ENCODE data around the gene NAT16. TPM values are rescaled to one million over a fixed set of nuclear protein-coding genes. Genes with fewer than 3 reads are reported as not detected.
A peak's percentile ranks its signal among the peaks of the same experiment; 100 is the strongest.

Gene NAT16
- total and polyA plus RNA-seq, 2 of the 13 experiments (the other 11 are each of a cell fraction or from before 2014, with no cell fraction given): 0.04 TPM; not detected in 1

DNA sequence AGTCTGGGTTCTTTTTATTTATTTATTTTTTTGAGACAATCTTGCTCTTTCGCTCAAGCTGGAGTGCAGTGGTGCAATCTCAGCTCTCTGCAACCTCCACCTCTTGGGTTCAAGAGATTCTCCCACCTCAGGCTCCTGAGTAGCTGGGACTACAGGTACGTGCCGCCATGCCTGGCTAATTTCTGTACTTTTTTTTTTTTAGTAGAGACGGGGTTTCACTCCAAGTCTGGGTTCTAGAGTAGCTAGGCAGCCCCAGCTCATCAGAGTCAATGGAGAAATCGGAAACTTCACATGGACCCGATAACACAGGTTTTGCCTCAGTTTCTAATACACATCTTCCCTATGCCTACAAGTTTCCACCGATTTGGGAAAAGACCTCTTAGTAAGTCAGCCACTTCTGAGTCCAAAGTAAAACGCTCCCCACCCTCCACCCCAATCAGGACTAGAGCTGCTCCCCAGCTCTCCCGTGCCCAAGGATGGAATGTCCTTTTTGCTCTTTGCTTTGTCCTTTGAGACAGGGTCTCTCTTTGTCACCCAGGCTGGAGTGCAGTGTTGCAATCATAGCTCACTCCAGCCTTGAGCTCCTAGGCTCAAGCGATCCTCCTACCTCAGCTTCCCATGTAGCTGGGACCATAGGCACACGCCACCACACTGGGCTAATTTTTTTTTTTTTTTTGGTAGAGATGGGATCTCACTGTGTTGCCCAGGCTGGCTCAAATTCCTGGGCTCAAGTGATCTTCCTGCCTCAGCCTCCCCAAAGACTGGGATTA is 57.0 kb downstream of the NAT16 start (continued):
- TF ChIP-seq MYNN (CRISPR knock-in tag; IDR thresholded peaks at IDR 0.05; ENCODE audit: low read depth) (no peak), ZNF501 (CRISPR knock-in tag; IDR thresholded peaks at IDR 0.05) (peak; percentile 15; the same call in 1 of the 2 replicates), ZNF121 (CRISPR knock-in tag; IDR thresholded peaks at IDR 0.05) (peak; percentile 99), SKI (IDR thresholded peaks at IDR 0.05; ENCODE audit: partially characterized antibody) (peak; percentile 55), HNF4A (CRISPR knock-in tag; IDR thresholded peaks at IDR 0.05) (peak; percentile 92), ZNF768 (CRISPR knock-in tag; IDR thresholded peaks at IDR 0.05) (no peak), ZNF816 (CRISPR knock-in tag; IDR thresholded peaks at IDR 0.05; ENCODE audit: borderline replicate concordance) (no peak), ZNF672 (CRISPR knock-in tag; IDR thresholded peaks at IDR 0.05) (0 out of 2 replicates have a peak, but pooled peaks have one; percentile 39), ZNF709 (CRISPR knock-in tag; IDR thresholded peaks at IDR 0.05) (no peak), REL (CRISPR knock-in tag; conservative IDR thresholded peaks at IDR 0.05) (no peak), MIER3 (CRISPR knock-in tag; IDR thresholded peaks at IDR 0.05; ENCODE audit: borderline replicate concordance) (0 out of 2 replicates have a peak, but pooled peaks have one; percentile 20), ZNF589 (CRISPR knock-in tag; conservative IDR thresholded peaks at IDR 0.05) (no peak), KLF15 (CRISPR knock-in tag; IDR thresholded peaks at IDR 0.05; ENCODE audit: borderline replicate concordance) (no peak; the same call in 1 of the 2 replicates), ZNF713 (CRISPR knock-in tag; IDR thresholded peaks at IDR 0.05) (no peak), ZNF296 (CRISPR knock-in tag; conservative IDR thresholded peaks at IDR 0.05) (no peak), PCBP1 (IDR thresholded peaks at IDR 0.05; ENCODE audit: borderline replicate concordance, low read depth, low read length) (no peak), FOXK1 (CRISPR knock-in tag; IDR thresholded peaks at IDR 0.05; ENCODE audit: borderline replicate concordance, low read depth) (0 out of 2 replicates have a peak, but pooled peaks have one; percentile 38)
- TF ChIP-seq, protein P1, sequence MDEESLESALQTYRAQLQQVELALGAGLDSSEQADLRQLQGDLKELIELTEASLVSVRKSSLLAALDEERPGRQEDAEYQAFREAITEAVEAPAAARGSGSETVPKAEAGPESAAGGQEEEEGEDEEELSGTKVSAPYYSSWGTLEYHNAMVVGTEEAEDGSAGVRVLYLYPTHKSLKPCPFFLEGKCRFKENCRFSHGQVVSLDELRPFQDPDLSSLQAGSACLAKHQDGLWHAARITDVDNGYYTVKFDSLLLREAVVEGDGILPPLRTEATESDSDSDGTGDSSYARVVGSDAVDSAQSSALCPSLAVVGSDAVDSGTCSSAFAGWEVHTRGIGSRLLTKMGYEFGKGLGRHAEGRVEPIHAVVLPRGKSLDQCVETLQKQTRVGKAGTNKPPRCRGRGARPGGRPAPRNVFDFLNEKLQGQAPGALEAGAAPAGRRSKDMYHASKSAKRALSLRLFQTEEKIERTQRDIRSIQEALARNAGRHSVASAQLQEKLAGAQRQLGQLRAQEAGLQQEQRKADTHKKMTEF (CRISPR knock-in tag; IDR thresholded peaks at IDR 0.05): no peak; the same call in 1 of the 2 replicates
- TF ChIP-seq, protein P2, sequence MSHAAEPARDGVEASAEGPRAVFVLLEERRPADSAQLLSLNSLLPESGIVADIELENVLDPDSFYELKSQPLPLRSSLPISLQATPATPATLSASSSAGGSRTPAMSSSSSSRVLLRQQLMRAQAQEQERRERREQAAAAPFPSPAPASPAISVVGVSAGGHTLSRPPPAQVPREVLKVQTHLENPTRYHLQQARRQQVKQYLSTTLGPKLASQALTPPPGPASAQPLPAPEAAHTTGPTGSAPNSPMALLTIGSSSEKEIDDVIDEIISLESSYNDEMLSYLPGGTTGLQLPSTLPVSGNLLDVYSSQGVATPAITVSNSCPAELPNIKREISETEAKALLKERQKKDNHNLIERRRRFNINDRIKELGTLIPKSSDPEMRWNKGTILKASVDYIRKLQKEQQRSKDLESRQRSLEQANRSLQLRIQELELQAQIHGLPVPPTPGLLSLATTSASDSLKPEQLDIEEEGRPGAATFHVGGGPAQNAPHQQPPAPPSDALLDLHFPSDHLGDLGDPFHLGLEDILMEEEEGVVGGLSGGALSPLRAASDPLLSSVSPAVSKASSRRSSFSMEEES (CRISPR knock-in tag; IDR thresholded peaks at IDR 0.05): no peak; the same call in none of the 2 replicates
- TF ChIP-seq, protein P3, sequence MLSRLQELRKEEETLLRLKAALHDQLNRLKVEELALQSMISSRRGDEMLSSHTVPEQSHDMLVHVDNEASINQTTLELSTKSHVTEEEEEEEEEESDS (CRISPR knock-in tag; IDR thresholded peaks at IDR 0.05; ENCODE audit: borderline replicate concordance): no peak
- TF ChIP-seq, protein P4, sequence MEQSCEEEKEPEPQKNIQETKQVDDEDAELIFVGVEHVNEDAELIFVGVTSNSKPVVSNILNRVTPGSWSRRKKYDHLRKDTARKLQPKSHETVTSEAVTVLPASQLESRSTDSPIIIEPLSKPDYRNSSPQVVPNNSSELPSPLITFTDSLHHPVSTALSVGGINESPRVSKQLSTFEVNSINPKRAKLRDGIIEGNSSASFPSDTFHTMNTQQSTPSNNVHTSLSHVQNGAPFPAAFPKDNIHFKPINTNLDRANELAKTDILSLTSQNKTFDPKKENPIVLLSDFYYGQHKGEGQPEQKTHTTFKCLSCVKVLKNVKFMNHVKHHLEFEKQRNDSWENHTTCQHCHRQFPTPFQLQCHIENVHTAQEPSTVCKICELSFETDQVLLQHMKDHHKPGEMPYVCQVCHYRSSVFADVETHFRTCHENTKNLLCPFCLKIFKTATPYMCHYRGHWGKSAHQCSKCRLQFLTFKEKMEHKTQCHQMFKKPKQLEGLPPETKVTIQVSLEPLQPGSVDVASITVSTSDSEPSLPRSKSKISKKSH (CRISPR knock-in tag; IDR thresholded peaks at IDR 0.05; ENCODE audit: borderline replicate concordance): no peak
- TF ChIP-seq, protein P5, sequence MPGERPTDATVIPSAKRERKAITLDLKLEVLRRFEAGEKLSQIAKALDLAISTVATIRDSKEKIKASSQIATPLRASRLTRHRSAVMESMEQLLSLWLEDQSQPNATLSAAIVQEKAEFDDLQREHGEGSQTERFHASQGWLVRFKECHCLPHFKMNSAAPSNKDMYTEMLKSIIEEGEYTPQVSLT (CRISPR knock-in tag; IDR thresholded peaks at IDR 0.05; ENCODE audit: borderline replicate concordance, low read depth): no peak
